ENCODE data around the gene CUEDC1. TPM values are rescaled to one million over a fixed set of nuclear protein-coding genes. Genes with fewer than 3 reads are reported as not detected.

Gene CUEDC1
- total and polyA plus RNA-seq, 4 donors, result 19.7 to 55.7 (median 29.2) TPM

GRCh38 chr17:57972151-57972550 is 16.9 kb upstream of the CUEDC1 start:
- no peak overlapping the region for H3K4me3 ChIP-seq
- peaks cover 14 to 36% (median 21%) of the 10 kb centered on the region in 4 donors for H3K36me3 ChIP-seq (ENCODE audit: control insufficient read depth in 4 of 4, insufficient read depth in 4 of 4, low read length in 4 of 4)
- TF ChIP-seq CTCF (IDR thresholded peaks at IDR 0.05; ENCODE audit: control extremely low read depth, extremely low read depth), result no peak
- ATAC-seq (ENCODE audit: insufficient read depth, low FRiP score), result no peak
- no peak overlapping the region for H3K27ac ChIP-seq (ENCODE audit: low read depth in 1 of 2, low read length in 1 of 2)
- H3K4me1 ChIP-seq (ENCODE audit: control insufficient read depth in 5 of 5, insufficient read depth in 5 of 5, low read length in 5 of 5), result peaks cover 0 to 16% (median 8%) of the 10 kb centered on the region in 5 donors
- H3K9me3 ChIP-seq (ENCODE audit: control insufficient read depth in 4 of 4, insufficient read depth in 3 of 4, low read length in 3 of 4), result no peaks in the 10 kb centered on the region
- no peak for DNase-seq
- 42 to 47% methylated on average over 1 of the region's 1 CpG for WGBS, 2 donors
- no peaks in the 10 kb centered on the region for H3K27me3 ChIP-seq (ENCODE audit: control insufficient read depth in 3 of 3, insufficient read depth in 3 of 3, low read length in 2 of 3)
- no peak overlapping the region for H3K9ac ChIP-seq (ENCODE audit: insufficient read depth in 1 of 2, low read length in 2 of 2)

GRCh38 chr17:57971572-57971971 is 16.4 kb upstream of the CUEDC1 start:
- H3K9ac ChIP-seq (ENCODE audit: insufficient read depth in 1 of 2, low read length in 2 of 2), result no peak overlapping the region
- peaks cover 0 to 16% (median 8%) of the 10 kb centered on the region in 5 donors for H3K4me1 ChIP-seq (ENCODE audit: control insufficient read depth in 5 of 5, insufficient read depth in 5 of 5, low read length in 5 of 5)
- TF ChIP-seq CTCF (IDR thresholded peaks at IDR 0.05; ENCODE audit: control extremely low read depth, extremely low read depth), result no peak
- ATAC-seq (ENCODE audit: insufficient read depth, low FRiP score) (no peak), DNase-seq (no peak)
- no peaks in the 10 kb centered on the region for H3K27me3 ChIP-seq (ENCODE audit: control insufficient read depth in 3 of 3, insufficient read depth in 3 of 3, low read length in 2 of 3)
- no peak overlapping the region for H3K27ac ChIP-seq (ENCODE audit: low read depth in 1 of 2, low read length in 1 of 2)
- no peaks in the 10 kb centered on the region for H3K9me3 ChIP-seq (ENCODE audit: control insufficient read depth in 4 of 4, insufficient read depth in 3 of 4, low read length in 3 of 4)
- peaks cover 11 to 31% (median 17%) of the 10 kb centered on the region in 4 donors for H3K36me3 ChIP-seq (ENCODE audit: control insufficient read depth in 4 of 4, insufficient read depth in 4 of 4, low read length in 4 of 4)
- H3K4me3 ChIP-seq, result no peak overlapping the region
- 69 to 80% methylated on average over 10 of the region's 10 CpGs for WGBS, 2 donors

- H3K9ac ChIP-seq (ENCODE audit: insufficient read depth in 1 of 2, low read length in 2 of 2), result no peak overlapping the region
Observed at GRCh38 chr17:57970710-57971109, 15.5 kb upstream of the CUEDC1 start.

More at GRCh38 chr17:57970710-57971109, 15.5 kb upstream of the CUEDC1 start:
- Histone ChIP-seq H3K36me3 (ENCODE audit: control insufficient read depth in 4 of 4, insufficient read depth in 4 of 4, low read length in 4 of 4) (peaks cover 6 to 24% (median 12%) of the 10 kb centered on the region in 4 donors), H3K4me3 (no peak overlapping the region), H3K9me3 (ENCODE audit: control insufficient read depth in 4 of 4, insufficient read depth in 3 of 4, low read length in 3 of 4) (no peaks in the 10 kb centered on the region), H3K27me3 (ENCODE audit: control insufficient read depth in 3 of 3, insufficient read depth in 3 of 3, low read length in 2 of 3) (no peaks in the 10 kb centered on the region), H3K27ac (ENCODE audit: low read depth in 1 of 2, low read length in 1 of 2) (no peak overlapping the region), H3K4me1 (ENCODE audit: control insufficient read depth in 5 of 5, insufficient read depth in 5 of 5, low read length in 5 of 5) (peaks cover 0 to 16% (median 7%) of the 10 kb centered on the region in 5 donors)
- no peak for DNase-seq
- 49 to 80% methylated on average over 4 of the region's 4 CpGs for WGBS, 2 donors
- ATAC-seq (ENCODE audit: insufficient read depth, low FRiP score), result no peak
- TF ChIP-seq CTCF (IDR thresholded peaks at IDR 0.05; ENCODE audit: control extremely low read depth, extremely low read depth), result no peak

All from lung (tissue), 12 donors.